Ovary (tissue), 9 donors: ENCODE results near the gene OSBPL6. TPM values are rescaled to one million over a fixed set of nuclear protein-coding genes. Genes with fewer than 3 reads are reported as not detected.

Experiments used
- DNase-seq, 5 donors: peaks; one replicate each; pipeline ENCODE4 v3.0.0-alpha.2; 2019 to 2020
- H3K27ac ChIP-seq, 2 donors: fragments of 200-600 bp; one replicate each; pipeline versions ENCODE4 v1.5.1 to v1.8.0; 2019 to 2022
- H3K27me3 ChIP-seq: fragments of 200-600 bp; one replicate; pipeline ENCODE4 v1.8.0; 2022
- H3K36me3 ChIP-seq: fragments of 200-600 bp; sonication (generic); one replicate; pipeline ENCODE4 v1.5.1; 2019
- H3K4me1 ChIP-seq: one replicate; pipeline ENCODE4 v1.8.1; 2013; ENCODE audit warnings: mild to moderate bottlenecking, moderate library complexity; ENCODE audit not compliant: insufficient read depth
- H3K4me3 ChIP-seq: fragments of 200-600 bp; sonication (generic); one replicate; pipeline ENCODE4 v1.5.1; 2017
- H3K9me3 ChIP-seq, 2 donors: fragments of 200-600 bp in 1 of 2; sonication (generic) in 1 of 2; one replicate each; pipeline versions ENCODE4 v1.5.1 to v1.8.1; 2013 to 2019; ENCODE audit warnings: mild to moderate bottlenecking in 1 of 2, moderate library complexity in 1 of 2
- CTCF ChIP-seq, 3 donors: fragments of 450-650 bp in 2 of 3; fragments of 200-600 bp in 1 of 3; IDR thresholded peaks; one replicate each; pipeline versions ENCODE4 v1.5.1 to v1.8.0; 2016 to 2022; ENCODE audit warnings: antibody characterized with exemption in 3 of 3, mild to moderate bottlenecking in 1 of 3
- EP300 ChIP-seq: sonication (generic); formaldehyde crosslinking; IDR thresholded peaks from one replicate; pipeline ENCODE4 v1.6.1; 2017; ENCODE audit warnings: antibody characterized with exemption
- POLR2A ChIP-seq: fragments of 450-650 bp; IDR thresholded peaks from one replicate; pipeline ENCODE4 v1.6.1; 2017; ENCODE audit warnings: antibody characterized with exemption, mild to moderate bottlenecking, moderate library complexity
- WGBS, 3 donors: extraction: QIAGEN DNeasy Blood & Tissue Kit in 1 of 3; methylation state at CpG; one replicate each; pipeline versions ENCODE4 v1.1.5 to v1.1.7; 2013 to 2017; 5-methylcytosine and 5-hydroxymethylcytosine counted together
- intact Hi-C, 4 donors: fragments of 100-400 bp; cut with DNase I; formaldehyde crosslinking; loops; one replicate each; pipeline versions ENCODE4 v1.11.0 to v1.15.1; 2022 to 2023
- polyA plus RNA-seq, 2 donors: library from polyadenylated mRNA; stranded (reverse); fragments of 200-250 nt in 1 of 2; fragments of 350-450 nt in 1 of 2; fragmentation: Illumina TruSeq in 1 of 2; extraction: RNeasy Lipid Tissue Mini Kit (QIAGEN cat#74804) in 1 of 2; gene quantifications; one replicate each; pipeline ENCODE4 v1.2.3, GENCODE V29; 2013 to 2014
- total RNA-seq, 7 donors: library from RNA; depleted of rRNA in 2 of 7; stranded (reverse); fragments of >200 nt in 2 of 7; fragmentation: NEBNext Ultra II Directional in 3 of 7; extraction: Animal tissue kit (Norgen Biotek cat#: 25700) in 3 of 7; gene quantifications; one replicate each; pipeline versions ENCODE4 v1.1.0 to v1.2.4, GENCODE V29; 2016 to 2023
- donor health status: DM: no; HTN: no; CAD: no; lungs with moderate emphysema.
- donor health status: DM: no; HTN: no; CAD: no.
- donor health status: Bipolar disorder and iron deficiency.
- donor health status: DM: yes; HTN: yes; CAD: no.
- donor health status: DM: no; HTN: no; CAD: no.
- donor health status: DM: yes; HTN: yes; CAD: no.

Gene OSBPL6
- total and polyA plus RNA-seq, 9 donors, result 0.60 to 7.4 (median 1.7) TPM

GRCh38 chr2:178273787-178274360, 79.6 kb downstream of the OSBPL6 start:
- TF ChIP-seq EP300, result no peak
- no peak for TF ChIP-seq CTCF (IDR thresholded peaks at IDR 0.05)
- no peak for TF ChIP-seq POLR2A

GRCh38 chr2:178275600-178275999, 81.3 kb downstream of the OSBPL6 start:
- TF ChIP-seq POLR2A (no peak), CTCF (IDR thresholded peaks at IDR 0.05) (no peak), EP300 (no peak)
- 87 to 95% (median 90%) methylated on average over 5 of the region's 5 CpGs for WGBS, 3 donors

More at GRCh38 chr2:178273787-178274360, 79.6 kb downstream of the OSBPL6 start:
- DNase-seq, result no peak
- Histone ChIP-seq H3K9me3 (no peaks in the 10 kb centered on the region), H3K27ac (no peak overlapping the region), H3K36me3 (no peaks in the 10 kb centered on the region), H3K4me3 (no peak overlapping the region), H3K4me1 (no peaks in the 10 kb centered on the region), H3K27me3 (no peaks in the 10 kb centered on the region)
- intact Hi-C loops, result loop anchor here in 1 of 4 donors (10.0 kb wide), 1 partner anchor 79 kb away; the partner anchor contains the start of gene OSBPL6
- WGBS, 3 donors, result 62 to 78% (median 69%) methylated on average over 2 of the region's 2 CpGs

GRCh38 chr2:178277741-178278197, 83.5 kb downstream of the OSBPL6 start:
- Histone ChIP-seq H3K27ac (peak overlapping the region in 1 of 2 donors; percentile 42), H3K4me3 (no peak overlapping the region), H3K36me3 (no peaks in the 10 kb centered on the region), H3K4me1 (peaks cover 2% of the 10 kb centered on the region), H3K9me3 (no peaks in the 10 kb centered on the region), H3K27me3 (no peaks in the 10 kb centered on the region)
- TF ChIP-seq CTCF (IDR thresholded peaks at IDR 0.05) (no peak), POLR2A (no peak), EP300 (no peak)
- 3 to 15% (median 9%) methylated on average over 6 of the region's 6 CpGs for WGBS, 3 donors
- intact Hi-C loops, result loop anchor here in 1 of 4 donors (10.0 kb wide), 1 partner anchor 83 kb away; the partner anchor contains the start of gene OSBPL6
- DNase-seq, result no peak

More at GRCh38 chr2:178275600-178275999, 81.3 kb downstream of the OSBPL6 start:
- Histone ChIP-seq H3K27me3 (no peaks in the 10 kb centered on the region), H3K4me1 (no peaks in the 10 kb centered on the region), H3K36me3 (no peaks in the 10 kb centered on the region), H3K9me3 (no peaks in the 10 kb centered on the region), H3K4me3 (no peak overlapping the region), H3K27ac (no peak overlapping the region)
- DNase-seq, result no peak
- intact Hi-C loops, result loop anchor here in 1 of 4 donors (10.0 kb wide), 1 partner anchor 81 kb away; the partner anchor contains the start of gene OSBPL6

- Histone ChIP-seq H3K4me3 (no peak overlapping the region), H3K27ac (no peak overlapping the region), H3K4me1 (peaks cover 2% of the 10 kb centered on the region), H3K36me3 (no peaks in the 10 kb centered on the region), H3K9me3 (no peaks in the 10 kb centered on the region), H3K27me3 (no peaks in the 10 kb centered on the region)
- WGBS, 3 donors, result 68 to 91% (median 82%) methylated on average over 2 of the region's 2 CpGs
- DNase-seq, result no peak
- TF ChIP-seq CTCF (IDR thresholded peaks at IDR 0.05) (no peak), POLR2A (no peak), EP300 (no peak)
- intact Hi-C loops, result loop anchor here in 1 of 4 donors (10.0 kb wide), 1 partner anchor 84 kb away; the partner anchor contains the start of gene OSBPL6
Measured at GRCh38 chr2:178279142-178279541, 84.8 kb downstream of the OSBPL6 start.
